GM23338 (cell line): ENCODE results near the gene VWCE. TPM values are rescaled to one million over a fixed set of nuclear protein-coding genes. Genes with fewer than 3 reads are reported as not detected.

ENCODE experiments used
- ATAC-seq: fragments of 200-7000 bp; cut with Tn5 transposase; 3 replicates; pipeline ENCODE4 v1.9.1; 2020
- DNase-seq: peaks from one replicate; pipeline ENCODE4 v3.0.0-alpha.2; 2015; ENCODE audit warnings: low spot score
- H2AFZ ChIP-seq: fragments of 200-600 bp; sonication (generic); 2 replicates; pipeline ENCODE4 v1.8.0; 2016; ENCODE audit warnings: antibody characterized with exemption, mild to moderate bottlenecking, moderate library complexity
- H3F3A ChIP-seq: fragments of 200-600 bp; sonication (generic); replicated peaks from 2 replicates; pipeline ENCODE4 v1.8.0; 2017; ENCODE audit warnings: antibody characterized with exemption, mixed run types, low read depth
- H3K27ac ChIP-seq: fragments of 200-600 bp; sonication (generic); 2 replicates; pipeline ENCODE4 v1.6.1; 2016; ENCODE audit warnings: low read depth
- H3K27me3 ChIP-seq: fragments of 200-600 bp; sonication (generic); 2 replicates; pipeline ENCODE4 v1.8.0; 2016; ENCODE audit warnings: mild to moderate bottlenecking, mixed run types, moderate library complexity; ENCODE audit not compliant: insufficient read depth
- H3K36me3 ChIP-seq: fragments of 200-600 bp; sonication (generic); 2 replicates; pipeline ENCODE4 v1.8.0; 2016; ENCODE audit warnings: mild to moderate bottlenecking; ENCODE audit not compliant: insufficient read depth
- H3K4me1 ChIP-seq: fragments of 200-600 bp; sonication (generic); 2 replicates; pipeline ENCODE4 v1.8.0; 2016; ENCODE audit warnings: mild to moderate bottlenecking, moderate library complexity; ENCODE audit not compliant: insufficient read depth
- H3K4me2 ChIP-seq: fragments of 200-600 bp; sonication (generic); 2 replicates; pipeline ENCODE4 v1.7.1; 2017; ENCODE audit warnings: mixed run types
- H3K4me3 ChIP-seq: fragments of 200-600 bp; sonication (generic); 2 replicates; pipeline ENCODE4 v1.6.1; 2016; ENCODE audit warnings: mixed run types
- H3K79me2 ChIP-seq: fragments of 200-600 bp; sonication (generic); replicated peaks from 2 replicates; pipeline ENCODE4 v1.8.0; 2017; ENCODE audit warnings: mild to moderate bottlenecking; ENCODE audit not compliant: insufficient read depth
- H3K9me2 ChIP-seq: fragments of 200-600 bp; sonication (generic); 2 replicates; pipeline ENCODE4 v1.8.0; 2017; ENCODE audit not compliant: insufficient read depth
- H4K20me1 ChIP-seq: fragments of 200-600 bp; sonication (generic); replicated peaks from 2 replicates; pipeline ENCODE4 v1.8.0; 2017; ENCODE audit warnings: mild to moderate bottlenecking; ENCODE audit not compliant: insufficient read depth
- H3K27ac Mint-ChIP-seq: 2 replicates; pipeline ENCODE4 v1.8.0; 2020; ENCODE audit warnings: inconsistent platforms, mild to moderate bottlenecking, moderate library complexity, mixed read lengths
- H3K27me3 Mint-ChIP-seq: 3 replicates; pipeline ENCODE4 v1.8.0; 2022; ENCODE audit warnings: low read depth, mild to moderate bottlenecking, moderate library complexity, mixed read lengths, inconsistent platforms; ENCODE audit not compliant: insufficient read depth, poor library complexity
- H3K36me3 Mint-ChIP-seq: 3 replicates; pipeline ENCODE4 v1.8.0; 2021; ENCODE audit warnings: low read depth, mild to moderate bottlenecking, inconsistent platforms, moderate library complexity, mixed read lengths
- H3K4me1 Mint-ChIP-seq: 3 replicates; pipeline ENCODE4 v1.8.0; 2020; ENCODE audit warnings: mild to moderate bottlenecking, inconsistent platforms, mixed read lengths
- H3K4me3 Mint-ChIP-seq: 3 replicates; pipeline ENCODE4 v1.8.0; 2021; ENCODE audit warnings: moderate library complexity, mild to moderate bottlenecking, inconsistent platforms, mixed read lengths
- H3K9me3 Mint-ChIP-seq: 3 replicates; pipeline ENCODE4 v1.8.0; 2020; ENCODE audit warnings: moderate library complexity, mild to moderate bottlenecking, inconsistent platforms, mixed read lengths
- CREB1 ChIP-seq: fragments of 250-450 bp; sonication (Bioruptor Pico); IDR thresholded peaks from 2 replicates; pipeline ENCODE4 v1.5.0; 2020; ENCODE audit warnings: low read depth, mild to moderate bottlenecking, moderate library complexity
- CTCF ChIP-seq, 2 experiments: fragments of 200-600 bp in 1 of 2; sonication (generic) in 1 of 2; conservative IDR thresholded peaks; 2 replicates each; pipeline versions ENCODE4 v1.5.1 to v1.6.1; 2016 to 2017; ENCODE audit warnings: antibody characterized with exemption in 2 of 2, low read depth in 2 of 2, mild to moderate bottlenecking in 2 of 2, moderate library complexity in 1 of 2
- ETS1 ChIP-seq: IDR thresholded peaks from 2 replicates; pipeline ENCODE4 v1.6.1; 2016; ENCODE audit warnings: antibody characterized with exemption
- EZH2 ChIP-seq: fragments of 200-600 bp; sonication (generic); IDR thresholded peaks from one replicate; pipeline ENCODE4 v1.8.0; 2017; ENCODE audit warnings: antibody characterized with exemption, mild to moderate bottlenecking, low read depth; ENCODE audit not compliant: unreplicated experiment
- EZH2phosphoT487 ChIP-seq: fragments of 200-600 bp; sonication (generic); IDR thresholded peaks from one replicate; pipeline ENCODE4 v1.8.1; 2018; ENCODE audit warnings: antibody characterized with exemption; ENCODE audit not compliant: unreplicated experiment
- JUNB ChIP-seq: IDR thresholded peaks from one replicate; pipeline ENCODE4 v1.6.1; 2016; ENCODE audit warnings: antibody characterized with exemption; ENCODE audit not compliant: unreplicated experiment
- NANOG ChIP-seq: IDR thresholded peaks from 2 replicates; pipeline ENCODE4 v1.6.1; 2016; ENCODE audit warnings: antibody characterized with exemption, borderline replicate concordance
- POLR2AphosphoS5 ChIP-seq: IDR thresholded peaks from 2 replicates; pipeline ENCODE4 v1.6.1; 2016; ENCODE audit warnings: antibody characterized with exemption, low read depth
- REST ChIP-seq: IDR thresholded peaks from one replicate; pipeline ENCODE4 v1.6.1; 2018; ENCODE audit warnings: antibody characterized with exemption; ENCODE audit not compliant: unreplicated experiment
- STAT1 ChIP-seq: IDR thresholded peaks from one replicate; pipeline ENCODE4 v1.6.1; 2016; ENCODE audit warnings: antibody characterized with exemption; ENCODE audit not compliant: unreplicated experiment
- ZNF114 ChIP-seq: fragments of 250-450 bp; sonication (Bioruptor Pico); IDR thresholded peaks from 2 replicates; pipeline ENCODE4 v1.5.0; 2020; ENCODE audit warnings: mild to moderate bottlenecking, moderate library complexity
- ZNF331 ChIP-seq: fragments of 250-450 bp; sonication (Bioruptor Pico); IDR thresholded peaks from 2 replicates; pipeline ENCODE4 v1.5.0; 2020; ENCODE audit warnings: low read depth, mild to moderate bottlenecking, moderate library complexity
- ZNF462 ChIP-seq: fragments of 250-450 bp; sonication (Bioruptor Pico); IDR thresholded peaks from 2 replicates; pipeline ENCODE4 v1.5.0; 2020; ENCODE audit warnings: mild to moderate bottlenecking, moderate library complexity
- polyA plus RNA-seq: library from polyadenylated mRNA; unstranded; fragments of >200 nt; fragmentation: Nextera tagmentation; extraction: Ambion mirVana; gene quantifications from 2 replicates; pipeline ENCODE4 v1.2.1, GENCODE V29; 2016
- total RNA-seq: library from RNA; depleted of rRNA; stranded (reverse); fragments of >200 nt; shearing (Covaris generic); gene quantifications from 2 replicates; pipeline ENCODE4 v1.2.3, GENCODE V29; 2014

VWCE gene
- total and polyA plus RNA-seq, 2 experiments from 2014 or later: 9.9 to 16.9 TPM

- peak overlapping the region; percentile 97 for H3K4me2 ChIP-seq
- no peaks in the 10 kb centered on the region for H3K9me2 ChIP-seq
- no peaks in the 10 kb centered on the region for H3K27me3 ChIP-seq
- peaks cover 32% of the 10 kb centered on the region for H3K79me2 ChIP-seq
- peaks cover 5% of the 10 kb centered on the region for H3K36me3 ChIP-seq
- H2AFZ ChIP-seq: no peak overlapping the region
- ATAC-seq (no peak), DNase-seq (no peak)
- Mint-ChIP-seq H3K36me3 (peaks cover 26% of the 10 kb centered on the region), H3K27me3 (peaks cover 19% of the 10 kb centered on the region), H3K4me1 (peaks cover 39% of the 10 kb centered on the region), H3K27ac (peak overlapping the region; percentile 65; the same call in 1 of the 2 replicates), H3K4me3 (peak overlapping the region; percentile 98), H3K9me3 (no peaks in the 10 kb centered on the region)
- peaks cover 21% of the 10 kb centered on the region for H4K20me1 ChIP-seq
- H3F3A ChIP-seq: peaks cover 39% of the 10 kb centered on the region
- no peak overlapping the region for H3K27ac ChIP-seq
- H3K4me3 ChIP-seq: no peak overlapping the region
- TF ChIP-seq CTCF (conservative IDR thresholded peaks at IDR 0.05; ENCODE audit: low read depth in 2 of 2) (no peak), CREB1 (no peak), ZNF462 (CRISPR knock-in tag) (no peak), STAT1 (no peak), EZH2phosphoT487 (no peak), REST (no peak), NANOG (no peak), ZNF331 (no peak), JUNB (no peak), POLR2AphosphoS5 (no peak), ZNF114 (no peak), EZH2 (no peak), ETS1 (no peak)
- peaks cover 24% of the 10 kb centered on the region for H3K4me1 ChIP-seq
These were observed 39.6 kb upstream of the VWCE start for GRCh38 chr11:61334434-61335354.
